A673 (cell line): Measurements from ENCODE around the gene NUP42. TPM values are rescaled to one million over a fixed set of nuclear protein-coding genes. Genes with fewer than 3 reads are reported as not detected.

Source experiments
- BruUV-seq: library from RNA; stranded (reverse); fragments of 400-500 nt; replicated peaks from 2 replicates; lab custom pipeline; 2021; lab: Mats Ljungman, UMichigan
- CTCF ChIA-PET: fragments of 300-600 bp; sonication (Branson Sonifier 250); formaldehyde crosslinking; loops from one replicate; lab custom pipeline; 2022; ENCODE audit warnings: antibody characterized with exemption; lab: Charles Lee
- POLR2A ChIA-PET: fragments of 300-600 bp; sonication (Branson Sonifier 250); formaldehyde crosslinking; loops from one replicate; lab custom pipeline; 2022; ENCODE audit warnings: antibody characterized with exemption; ENCODE audit not compliant: low non-redundant PET; lab: Charles Lee
- DNase-seq: peaks from one replicate; pipeline ENCODE4 v3.0.0-alpha.2; 2015; ENCODE audit warnings: low spot score
- H3K27ac ChIP-seq: fragments of 200-600 bp; sonication (generic); 2 replicates; pipeline ENCODE4 v1.5.1; 2016; ENCODE audit warnings: mixed run types, low read depth, mild to moderate bottlenecking, mixed read lengths, antibody characterized with exemption, low read length; ENCODE audit not compliant: poor library complexity, severe bottlenecking
- H3K27me3 ChIP-seq: fragments of 200-600 bp; sonication (generic); replicated peaks from 2 replicates; pipeline ENCODE4 v1.6.1; 2017; ENCODE audit warnings: mixed run types, low read depth, mild to moderate bottlenecking, mixed read lengths, antibody characterized with exemption, low read length; ENCODE audit not compliant: insufficient read depth, poor library complexity
- H3K36me3 ChIP-seq: fragments of 200-600 bp; sonication (generic); 2 replicates; pipeline ENCODE4 v1.6.1; 2016; ENCODE audit warnings: mixed run types, mild to moderate bottlenecking, mixed read lengths, antibody characterized with exemption, low read length; ENCODE audit not compliant: insufficient read depth, poor library complexity, severe bottlenecking
- H3K4me1 ChIP-seq: fragments of 200-600 bp; sonication (generic); 2 replicates; pipeline ENCODE4 v1.6.1; 2017; ENCODE audit warnings: mixed run types, mild to moderate bottlenecking, mixed read lengths, antibody characterized with exemption, low read length; ENCODE audit not compliant: insufficient read depth, poor library complexity, severe bottlenecking
- H3K4me3 ChIP-seq: fragments of 200-600 bp; sonication (generic); 2 replicates; pipeline ENCODE4 v1.5.1; 2016; ENCODE audit warnings: low read depth, mixed run types, mild to moderate bottlenecking, mixed read lengths, low read length; ENCODE audit not compliant: poor library complexity, severe bottlenecking
- H3K9me3 ChIP-seq: fragments of 200-600 bp; sonication (generic); 2 replicates; pipeline ENCODE4 v1.6.1; 2016; ENCODE audit warnings: mixed run types, low read depth, mild to moderate bottlenecking, mixed read lengths, antibody characterized with exemption, low read length; ENCODE audit not compliant: poor library complexity, severe bottlenecking
- CTCF ChIP-seq: fragments of 300-800, 200-600 bp; sonication (generic); conservative IDR thresholded peaks from 2 replicates; pipeline ENCODE4 v1.5.1; 2017; ENCODE audit warnings: low read depth, mild to moderate bottlenecking, antibody characterized with exemption, low read length, moderate library complexity, mixed read lengths
- EZH2 ChIP-seq: fragments of 200-600 bp; sonication (generic); IDR thresholded peaks from 2 replicates; pipeline ENCODE4 v1.6.1; 2017; ENCODE audit warnings: borderline replicate concordance, low read depth, mild to moderate bottlenecking, mixed read lengths, antibody characterized with exemption, low read length; ENCODE audit not compliant: poor library complexity, severe bottlenecking
- intact Hi-C: fragments of 100-400 bp; cut with micrococcal nuclease; formaldehyde crosslinking; loops from one replicate; pipeline ENCODE4 v1.10.0; 2022; ENCODE audit not compliant: unreplicated experiment
- total RNA-seq: library from RNA; stranded (reverse); gene quantifications from 2 replicates; pipeline ENCODE4 v1.2.3, GENCODE V29; 2021

Gene NUP42
- total RNA-seq, 1 experiment from 2014 or later = 38.2 TPM

- DNase-seq = no peak
- TF ChIP-seq CTCF (no peak), EZH2 (no peak)
These were observed 14.2 kb upstream of the NUP42 start for GRCh38 chr7:23167691-23168090.

GRCh38 chr7:23168111-23168885 is 13.6 kb upstream of the NUP42 start:
- H3K4me1 ChIP-seq = no peaks in the 10 kb centered on the region
- POLR2A ChIA-PET = no interaction called here
- no peak overlapping the region for H3K27ac ChIP-seq
- H3K27me3 ChIP-seq = no peaks in the 10 kb centered on the region
- TF ChIP-seq EZH2 = no peak
- no peak for TF ChIP-seq CTCF
- intact Hi-C loops = no loop called here
- DNase-seq = no peak
- no peaks in the 10 kb centered on the region for H3K36me3 ChIP-seq
- no peaks in the 10 kb centered on the region for H3K9me3 ChIP-seq
- BruUV-seq = no TSS peak
- CTCF ChIA-PET = no interaction called here
- no peak overlapping the region for H3K4me3 ChIP-seq

More at GRCh38 chr7:23167691-23168090, 14.2 kb upstream of the NUP42 start:
- Histone ChIP-seq H3K4me3 (no peak overlapping the region), H3K27me3 (no peaks in the 10 kb centered on the region), H3K9me3 (no peaks in the 10 kb centered on the region), H3K36me3 (no peaks in the 10 kb centered on the region), H3K27ac (no peak overlapping the region), H3K4me1 (no peaks in the 10 kb centered on the region)
- ChIA-PET CTCF (no interaction called here), POLR2A (no interaction called here)
- BruUV-seq = no TSS peak
- intact Hi-C loops = no loop called here

GRCh38 chr7:23175938-23176337 is 5.9 kb upstream of the NUP42 start:
- TF ChIP-seq EZH2 = no peak
- TF ChIP-seq CTCF = no peak
- Histone ChIP-seq H3K36me3 (no peaks in the 10 kb centered on the region), H3K4me3 (no peak overlapping the region), H3K4me1 (peaks cover 1% of the 10 kb centered on the region), H3K27ac (no peak overlapping the region), H3K9me3 (no peaks in the 10 kb centered on the region), H3K27me3 (no peaks in the 10 kb centered on the region)
- ChIA-PET CTCF (no interaction called here), POLR2A (no interaction called here)
- DNase-seq = no peak
- BruUV-seq = no TSS peak
- intact Hi-C loops = no loop called here
